SW480 (cell line): Measurements from ENCODE around the gene RPA1.
"Not testable (repeated sequence)": the region's sequence is repeated elsewhere in the genome, so short reads cannot be mapped to it uniquely, and the experiment has no call there.

Source experiments
- DNase-seq: peaks from one replicate; pipeline ENCODE4 v3.0.0-alpha.2; 2016; ENCODE audit warnings: low spot score

RPA1 gene

GRCh38 chr17:1880851-1881630, 51.2 kb downstream of the RPA1 start:
- DNase-seq = no peak

- no peak for DNase-seq
These were observed 53.0 kb downstream of the RPA1 start for GRCh38 chr17:1882836-1883235.

- DNase-seq = no peak
These were observed 53.7 kb downstream of the RPA1 start for GRCh38 chr17:1883536-1883935.

GRCh38 chr17:1888741-1889140, 58.9 kb downstream of the RPA1 start:
- no peak for DNase-seq

GRCh38 chr17:1890758-1891450, 61.1 kb downstream of the RPA1 start:
- DNase-seq = no peak

- no peak for DNase-seq
These were observed 65.0 kb downstream of the RPA1 start for GRCh38 chr17:1894753-1895339.

GRCh38 chr17:1895479-1895878, 65.7 kb downstream of the RPA1 start:
- DNase-seq = not testable (repeated sequence)

GRCh38 chr17:1896243-1897104, 66.7 kb downstream of the RPA1 start:
- no peak for DNase-seq

GRCh38 chr17:1897105-1897656, 67.4 kb downstream of the RPA1 start:
- DNase-seq = no peak

GRCh38 chr17:1898332-1898731, 68.5 kb downstream of the RPA1 start:
- DNase-seq = no peak

GRCh38 chr17:1898872-1899271, 69.1 kb downstream of the RPA1 start:
- no peak for DNase-seq

- no peak for DNase-seq
These were observed 69.7 kb downstream of the RPA1 start for GRCh38 chr17:1899403-1900000.

GRCh38 chr17:1904273-1905182, 74.7 kb downstream of the RPA1 start:
- no peak for DNase-seq

- DNase-seq = no peak
These were observed 75.5 kb downstream of the RPA1 start for GRCh38 chr17:1905190-1905913.

GRCh38 chr17:1906662-1907101, 76.9 kb downstream of the RPA1 start:
- no peak for DNase-seq

GRCh38 chr17:1907216-1907631, 77.4 kb downstream of the RPA1 start:
- no peak for DNase-seq

GRCh38 chr17:1907909-1908698, 78.3 kb downstream of the RPA1 start:
- no peak for DNase-seq

GRCh38 chr17:1908699-1909309, 79.0 kb downstream of the RPA1 start:
- DNase-seq = peak; percentile 79
